Thoracic aorta (tissue), 2 donors: ENCODE data around the gene EPN3. TPM values are rescaled to one million over a fixed set of nuclear protein-coding genes. Genes with fewer than 3 reads are reported as not detected.

Experiments used
- ATAC-seq: fragments of 150-250 bp; one replicate; pipeline ENCODE4 v1.8.0; 2017; ENCODE audit warnings: low read depth; ENCODE audit not compliant: insufficient number of reproducible peaks, low FRiP score
- DNase-seq: peaks from one replicate; pipeline ENCODE4 v3.0.0-alpha.2; 2020; ENCODE audit warnings: low spot score
- H3K27ac ChIP-seq, 2 donors: fragments of 200-600 bp; sonication (generic); 1 replicate in 1 of 2; 2 replicates in 1 of 2; pipeline ENCODE4 v1.5.1; 2016; ENCODE audit warnings: mild to moderate bottlenecking in 2 of 2, moderate library complexity in 2 of 2
- H3K27me3 ChIP-seq: fragments of 200-600 bp; sonication (generic); replicated peaks from 2 replicates; pipeline ENCODE4 v1.6.0; 2016; ENCODE audit warnings: mild to moderate bottlenecking; ENCODE audit not compliant: insufficient read depth
- H3K36me3 ChIP-seq: fragments of 200-600 bp; sonication (generic); one replicate; pipeline ENCODE4 v1.5.1; 2016
- H3K4me1 ChIP-seq, 2 donors: fragments of 200-600 bp; sonication (generic); 1 replicate in 1 of 2; 2 replicates in 1 of 2; pipeline versions ENCODE4 v1.5.1 to v1.6.0; 2016; ENCODE audit warnings: low read depth in 2 of 2, mild to moderate bottlenecking in 1 of 2; ENCODE audit not compliant: control insufficient read depth in 1 of 2
- H3K4me3 ChIP-seq: fragments of 200-600 bp; sonication (generic); 2 replicates; pipeline ENCODE4 v1.5.1; 2016; ENCODE audit warnings: mild to moderate bottlenecking
- H3K9me3 ChIP-seq: fragments of 200-600 bp; sonication (generic); 2 replicates; pipeline ENCODE4 v1.5.1; 2016
- CTCF ChIP-seq: fragments of 200-600 bp; sonication (generic); IDR thresholded peaks from one replicate; pipeline ENCODE4 v1.5.1; 2019; ENCODE audit warnings: antibody characterized with exemption
- total RNA-seq, 2 donors: library from RNA; depleted of rRNA; stranded (reverse); fragments of >200 nt; gene quantifications; one replicate each; pipeline versions ENCODE4 v1.1.0 to v1.2.3, GENCODE V29; 2016

Gene EPN3
- total RNA-seq, 2 donors from 2014 or later, result 1.4 TPM; not detected in 1

GRCh38 chr17:50575581-50576210 is 43.2 kb downstream of the EPN3 start:
- no peak overlapping the region for H3K27ac ChIP-seq
- no peak for TF ChIP-seq CTCF
- ATAC-seq (no peak), DNase-seq (no peak)
- no peak overlapping the region for H3K4me3 ChIP-seq
- H3K27me3 ChIP-seq, result no peaks in the 10 kb centered on the region
- no peaks in the 10 kb centered on the region for H3K9me3 ChIP-seq
- no peaks in the 10 kb centered on the region for H3K36me3 ChIP-seq
- H3K4me1 ChIP-seq, result no peaks in the 10 kb centered on the region

- Histone ChIP-seq H3K4me1 (no peaks in the 10 kb centered on the region), H3K9me3 (no peaks in the 10 kb centered on the region), H3K27ac (no peak overlapping the region), H3K27me3 (no peaks in the 10 kb centered on the region), H3K4me3 (no peak overlapping the region), H3K36me3 (no peaks in the 10 kb centered on the region)
- DNase-seq, result no peak
- ATAC-seq, result no peak
- no peak for TF ChIP-seq CTCF
Observed at GRCh38 chr17:50576864-50577263, 44.3 kb downstream of the EPN3 start.

GRCh38 chr17:50577451-50577954 is 45.0 kb downstream of the EPN3 start:
- Histone ChIP-seq H3K27me3 (no peaks in the 10 kb centered on the region), H3K4me1 (no peaks in the 10 kb centered on the region), H3K27ac (no peak overlapping the region), H3K9me3 (no peaks in the 10 kb centered on the region), H3K36me3 (no peaks in the 10 kb centered on the region), H3K4me3 (no peak overlapping the region)
- no peak for TF ChIP-seq CTCF
- no peak for ATAC-seq
- DNase-seq, result no peak

- no peaks in the 10 kb centered on the region for H3K27me3 ChIP-seq
- H3K4me3 ChIP-seq, result no peak overlapping the region
- no peaks in the 10 kb centered on the region for H3K4me1 ChIP-seq
- DNase-seq, result no peak
- no peak overlapping the region for H3K27ac ChIP-seq
- no peaks in the 10 kb centered on the region for H3K9me3 ChIP-seq
- ATAC-seq, result no peak
- H3K36me3 ChIP-seq, result no peaks in the 10 kb centered on the region
- TF ChIP-seq CTCF, result no peak
Observed at GRCh38 chr17:50578173-50578572, 45.6 kb downstream of the EPN3 start.

- no peak for ATAC-seq
- H3K27me3 ChIP-seq, result no peaks in the 10 kb centered on the region
- no peaks in the 10 kb centered on the region for H3K4me1 ChIP-seq
- H3K4me3 ChIP-seq, result no peak overlapping the region
- H3K36me3 ChIP-seq, result no peaks in the 10 kb centered on the region
- no peak for TF ChIP-seq CTCF
- no peak overlapping the region for H3K27ac ChIP-seq
- H3K9me3 ChIP-seq, result no peaks in the 10 kb centered on the region
- DNase-seq, result no peak
Observed at GRCh38 chr17:50579399-50579798, 46.9 kb downstream of the EPN3 start.
